Mononuclear cell (primary cell): ENCODE results near the gene GNAT1. TPM values are rescaled to one million over a fixed set of nuclear protein-coding genes. Genes with fewer than 3 reads are reported as not detected.

Experiments
- H3K27me3 ChIP-seq: 2 replicates; pipeline ENCODE4 v1.6.0; 2011; ENCODE audit warnings: low read length, control low read depth; ENCODE audit not compliant: insufficient read depth
- H3K4me1 ChIP-seq: 2 replicates; pipeline ENCODE4 v1.5.1; 2011; ENCODE audit warnings: mild to moderate bottlenecking, low read length, control low read depth; ENCODE audit not compliant: insufficient read depth
- H3K4me3 ChIP-seq: 2 replicates; pipeline ENCODE4 v1.5.1; 2011; ENCODE audit warnings: mild to moderate bottlenecking, low read length, moderate library complexity
- H3K9me3 ChIP-seq: 2 replicates; pipeline ENCODE4 v1.5.1; 2011; ENCODE audit warnings: low read depth, mild to moderate bottlenecking, control low read depth, low read length
- total RNA-seq: library from RNA; depleted of rRNA; stranded (reverse); fragments of >200 nt; gene quantifications from one replicate; pipeline ENCODE4 v1.2.3, GENCODE V29; 2012

The GNAT1 gene
- total RNA-seq, 1 donor = not detected

DNA sequence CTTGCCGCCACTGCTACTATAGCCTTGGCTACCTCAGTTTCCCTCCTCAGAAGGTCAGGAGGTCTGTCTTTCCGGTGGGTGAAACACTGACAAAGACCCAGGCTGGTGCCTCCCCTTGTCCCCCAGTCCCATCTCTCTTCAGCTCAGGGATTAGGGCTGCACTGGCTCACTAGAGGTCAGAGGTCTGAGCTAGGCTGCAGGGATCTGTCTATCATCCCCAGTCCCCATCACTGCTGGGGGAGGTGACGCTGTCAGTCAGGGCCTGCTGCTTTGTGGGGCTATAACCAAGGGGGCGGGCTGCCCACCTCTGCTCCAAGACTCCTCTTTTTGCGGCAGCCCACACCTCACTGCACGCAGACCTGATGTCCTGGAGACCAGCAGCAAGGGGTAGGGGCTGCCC, 22.6 kb upstream of the GNAT1 start:
- H3K4me3 ChIP-seq = no peak overlapping the region
- H3K9me3 ChIP-seq = no peaks in the 10 kb centered on the region
- no peaks in the 10 kb centered on the region for H3K4me1 ChIP-seq
- H3K27me3 ChIP-seq = no peaks in the 10 kb centered on the region

DNA sequence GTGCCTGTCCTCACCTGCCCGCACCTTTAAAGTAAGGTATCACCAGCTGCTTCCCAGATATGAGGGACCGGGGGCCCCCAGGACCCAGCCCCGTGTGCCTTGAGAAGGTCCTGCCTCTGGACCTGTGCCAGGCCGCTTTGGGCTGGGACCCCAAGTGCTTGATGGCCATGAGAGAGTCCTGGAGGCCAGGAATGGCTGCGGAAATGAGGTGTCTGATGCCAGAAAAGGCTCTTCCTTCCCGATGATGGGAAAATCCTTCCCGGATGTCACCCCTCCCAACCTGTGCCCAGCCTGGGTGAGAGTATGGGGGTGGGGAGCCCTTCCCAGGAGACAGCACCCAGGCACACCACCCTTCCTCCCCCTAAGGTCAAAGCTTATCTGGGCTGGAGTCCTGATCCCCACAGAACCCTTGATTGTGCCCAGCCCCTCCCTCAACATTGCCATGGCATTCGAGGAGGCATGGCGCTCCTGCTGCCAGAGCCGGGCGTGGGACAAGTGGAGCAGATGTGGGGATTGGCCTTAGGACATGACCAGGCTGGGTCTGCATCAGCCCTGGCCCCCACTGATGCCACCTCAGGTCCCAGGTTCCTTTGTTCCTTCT, 22.1 kb upstream of the GNAT1 start:
- Histone ChIP-seq H3K27me3 (no peaks in the 10 kb centered on the region), H3K9me3 (no peaks in the 10 kb centered on the region), H3K4me1 (no peaks in the 10 kb centered on the region), H3K4me3 (no peak overlapping the region)

DNA sequence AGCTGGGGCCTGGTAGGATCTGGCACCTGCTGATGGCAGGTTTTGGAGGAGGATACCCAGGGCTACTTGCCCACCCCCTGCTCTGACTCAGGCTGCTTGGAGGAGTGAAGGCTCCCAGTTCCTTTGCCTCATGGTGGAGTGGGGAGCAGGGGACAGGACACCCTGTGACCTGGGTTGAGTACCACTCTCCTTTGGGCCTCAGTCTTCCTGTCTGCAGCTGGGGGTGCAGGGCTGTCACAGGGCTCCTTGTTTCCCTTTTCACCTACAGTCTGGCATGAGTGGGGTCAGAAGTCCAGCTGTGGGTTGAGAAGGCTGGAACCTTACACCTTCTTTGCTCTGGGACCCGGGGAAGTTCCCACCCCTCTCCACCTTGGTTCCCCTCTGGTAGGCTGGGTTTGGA, 21.6 kb upstream of the GNAT1 start:
- Histone ChIP-seq H3K4me1 (no peaks in the 10 kb centered on the region), H3K27me3 (no peaks in the 10 kb centered on the region), H3K4me3 (no peak overlapping the region), H3K9me3 (no peaks in the 10 kb centered on the region)

DNA sequence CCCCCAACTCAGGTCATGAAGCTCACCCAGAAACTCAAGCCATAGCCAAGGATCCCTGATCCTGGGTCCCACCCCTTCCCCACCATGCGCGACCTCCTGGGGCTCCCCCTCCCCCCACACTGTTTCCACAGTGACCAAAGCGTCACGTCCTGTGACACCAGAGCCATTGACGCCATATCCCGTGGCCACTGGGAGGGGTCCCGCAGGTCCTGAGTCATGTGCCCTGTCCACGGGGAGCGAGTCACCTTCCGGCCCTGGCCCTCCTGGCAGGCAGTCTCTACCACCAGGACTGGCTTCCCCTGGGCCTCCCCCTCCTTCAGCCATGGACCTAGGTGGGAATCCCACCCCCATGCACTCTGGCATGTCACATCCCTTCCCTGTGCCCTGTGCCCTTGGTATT, 20.7 kb upstream of the GNAT1 start:
- Histone ChIP-seq H3K9me3 (no peaks in the 10 kb centered on the region), H3K4me1 (no peaks in the 10 kb centered on the region), H3K4me3 (no peak overlapping the region), H3K27me3 (no peaks in the 10 kb centered on the region)

DNA sequence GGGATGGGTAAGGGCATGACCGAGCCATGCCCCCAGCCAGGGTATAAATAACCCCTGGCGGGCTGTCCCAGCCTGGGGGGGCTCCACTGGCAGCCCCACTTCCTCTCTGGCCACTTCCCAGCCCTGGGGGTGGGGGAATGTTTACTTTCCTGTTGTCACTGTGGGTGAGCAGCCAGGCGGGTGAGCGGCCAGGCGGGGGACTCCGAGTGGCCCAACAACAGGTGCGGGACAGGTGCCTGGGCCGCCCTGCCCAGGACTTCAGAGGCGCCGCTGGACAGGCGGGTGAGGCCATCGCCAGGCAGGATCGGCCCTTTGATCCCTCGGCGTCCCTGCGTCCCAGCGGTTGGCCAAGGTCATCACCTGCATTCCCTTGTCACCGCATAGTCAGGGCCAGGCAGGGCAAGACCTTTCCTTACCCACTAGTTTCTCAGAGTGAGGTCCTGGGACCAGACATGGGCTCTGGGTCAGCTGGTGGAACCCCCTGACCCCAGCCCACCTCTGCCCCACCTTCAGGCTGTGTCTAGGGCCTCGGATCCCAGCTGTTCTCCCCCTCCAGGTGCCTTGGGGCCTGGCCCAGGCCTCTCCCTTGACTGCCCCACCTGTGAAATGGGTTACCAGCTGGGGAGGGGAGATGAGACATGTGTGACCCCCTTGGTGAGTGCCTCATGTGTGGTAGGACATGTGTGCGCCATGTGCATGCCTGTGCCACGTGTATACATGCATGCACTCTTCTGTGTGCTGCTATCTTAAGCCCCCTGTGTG, 19.7 kb upstream of the GNAT1 start:
- H3K4me3 ChIP-seq = no peak overlapping the region
- H3K9me3 ChIP-seq = no peaks in the 10 kb centered on the region
- H3K4me1 ChIP-seq = no peaks in the 10 kb centered on the region
- H3K27me3 ChIP-seq = no peaks in the 10 kb centered on the region

DNA sequence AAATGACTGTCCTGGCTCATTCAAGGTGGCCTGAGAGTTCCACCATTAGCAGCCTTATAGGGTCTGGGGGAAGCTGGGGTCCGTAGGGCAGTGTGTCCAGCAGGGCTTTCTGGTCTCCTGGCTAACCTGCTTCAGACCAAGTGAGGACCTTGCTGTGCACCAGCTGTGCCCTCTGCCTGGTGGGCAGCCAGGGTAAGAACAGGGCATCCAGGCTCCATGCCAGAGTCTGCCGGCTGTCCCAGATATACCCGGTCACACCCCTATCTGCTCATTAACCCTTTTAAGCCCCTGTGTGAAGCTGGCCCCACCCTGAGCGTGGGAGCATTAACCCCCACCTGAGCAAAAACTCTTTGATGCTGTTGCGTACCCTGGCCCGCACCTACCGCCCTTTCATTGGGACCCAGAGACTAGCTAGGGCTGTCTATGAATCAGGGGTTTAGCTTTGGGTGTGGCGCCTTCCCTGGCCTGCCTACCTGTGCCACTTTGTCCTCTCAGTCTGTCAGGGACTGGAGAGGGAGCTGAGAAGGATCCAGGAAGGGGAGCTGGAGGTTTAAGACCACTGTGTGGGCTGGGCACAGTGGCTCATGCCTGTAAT, 18.7 kb upstream of the GNAT1 start:
- Histone ChIP-seq H3K4me3 (no peak overlapping the region), H3K4me1 (no peaks in the 10 kb centered on the region), H3K27me3 (no peaks in the 10 kb centered on the region), H3K9me3 (no peaks in the 10 kb centered on the region)

DNA sequence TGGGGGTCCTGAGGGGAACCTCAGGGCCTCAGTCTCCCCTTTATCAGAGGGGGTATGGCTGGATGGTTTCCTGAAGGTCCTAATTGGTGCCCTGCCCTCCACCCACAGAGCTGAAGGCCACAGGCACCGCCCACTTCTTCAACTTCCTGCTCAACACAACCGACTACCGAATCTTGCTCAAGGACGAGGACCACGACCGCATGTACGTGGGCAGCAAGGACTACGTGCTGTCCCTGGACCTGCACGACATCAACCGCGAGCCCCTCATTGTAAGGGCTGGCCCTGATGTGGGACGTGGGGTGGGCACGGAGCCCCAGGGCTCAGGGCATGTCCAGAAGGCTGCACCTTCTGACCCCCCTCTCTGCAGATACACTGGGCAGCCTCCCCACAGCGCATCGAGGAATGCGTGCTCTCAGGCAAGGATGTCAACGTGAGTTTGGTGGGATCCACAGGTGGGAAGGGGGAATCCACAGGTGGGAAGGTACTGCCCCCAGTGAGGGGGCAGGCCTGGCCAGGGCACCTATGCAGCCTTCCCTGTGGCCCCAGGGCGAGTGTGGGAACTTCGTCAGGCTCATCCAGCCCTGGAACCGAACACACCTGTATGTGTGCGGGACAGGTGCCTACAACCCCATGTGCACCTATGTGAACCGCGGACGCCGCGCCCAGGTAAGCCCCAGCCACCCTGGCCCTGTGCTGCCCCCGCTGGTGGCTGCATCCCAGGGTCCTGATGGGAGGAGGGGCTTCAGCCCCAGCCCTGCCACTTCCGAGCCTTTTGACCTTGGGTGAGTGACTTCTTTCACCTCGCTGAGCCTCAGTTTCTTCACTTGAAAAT, 17.5 kb upstream of the GNAT1 start:
- H3K9me3 ChIP-seq = no peaks in the 10 kb centered on the region
- H3K27me3 ChIP-seq = no peaks in the 10 kb centered on the region
- H3K4me1 ChIP-seq = no peaks in the 10 kb centered on the region
- no peak overlapping the region for H3K4me3 ChIP-seq

DNA sequence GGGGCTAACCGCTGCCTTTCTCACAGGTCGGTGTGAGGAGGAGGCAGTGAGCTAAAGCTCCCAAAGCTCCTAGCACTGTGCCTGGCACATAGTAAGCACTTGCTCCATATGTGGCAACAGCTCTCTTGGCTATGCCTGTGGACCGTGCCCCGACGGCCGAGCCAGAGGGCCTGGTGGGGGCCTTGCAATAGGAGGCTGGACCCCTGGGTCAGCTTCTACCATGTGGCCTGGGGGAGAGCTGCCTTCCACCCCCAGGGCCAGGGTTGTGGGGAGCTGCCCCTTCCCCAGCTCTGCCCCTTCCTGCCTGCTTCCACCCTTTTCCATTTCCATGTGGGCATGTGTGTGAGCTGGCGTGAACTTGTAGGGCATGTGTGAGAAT, 16.9 kb upstream of the GNAT1 start:
- H3K27me3 ChIP-seq = no peaks in the 10 kb centered on the region
- no peak overlapping the region for H3K4me3 ChIP-seq
- H3K9me3 ChIP-seq = no peaks in the 10 kb centered on the region
- H3K4me1 ChIP-seq = no peaks in the 10 kb centered on the region

DNA sequence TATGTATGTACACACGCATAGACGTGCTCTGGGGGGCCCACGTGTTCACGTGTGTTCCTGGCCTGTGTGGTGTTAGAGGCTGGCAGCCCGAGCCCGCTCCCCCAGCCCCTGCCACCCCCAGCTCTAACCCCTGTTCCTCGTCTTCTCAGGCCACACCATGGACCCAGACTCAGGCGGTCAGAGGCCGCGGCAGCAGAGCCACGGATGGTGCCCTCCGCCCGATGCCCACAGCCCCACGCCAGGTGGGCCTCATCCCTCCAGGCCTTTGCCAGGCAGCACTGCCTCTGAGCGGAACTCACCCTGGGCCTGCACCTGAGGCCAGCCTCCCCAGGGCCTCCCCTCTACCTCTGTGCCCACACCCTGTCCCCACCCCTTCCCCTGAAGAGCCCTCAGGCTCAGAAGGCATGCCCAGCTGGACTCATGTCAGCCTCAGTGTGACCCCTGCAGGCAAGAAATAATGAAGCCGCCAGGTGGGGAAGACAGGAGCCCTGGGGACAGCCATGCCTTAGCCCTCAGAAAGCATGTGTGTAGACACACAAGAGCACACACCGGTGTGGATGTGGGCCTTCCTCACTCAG, 16.4 kb upstream of the GNAT1 start:
- H3K27me3 ChIP-seq = no peaks in the 10 kb centered on the region

DNA sequence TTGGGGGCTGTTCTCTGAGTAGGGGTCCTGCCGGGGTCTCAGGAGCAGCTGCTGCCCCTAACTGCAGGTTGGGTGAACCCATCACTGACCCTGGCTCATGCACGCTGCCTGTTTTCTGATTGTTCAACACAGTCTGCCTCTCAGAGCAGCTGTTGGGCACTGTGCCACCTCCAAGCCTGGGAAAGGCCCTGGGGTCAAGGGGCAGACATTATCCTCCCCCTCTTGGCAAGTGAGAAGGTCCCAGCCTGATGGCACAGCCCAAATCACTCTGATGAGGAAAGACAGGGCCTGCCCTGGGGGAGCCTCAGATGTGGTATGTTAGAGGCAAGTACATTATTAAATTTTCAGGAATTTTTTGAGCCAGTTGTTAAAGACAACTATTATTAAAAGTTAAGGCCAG, 14.1 kb upstream of the GNAT1 start:
- Histone ChIP-seq H3K4me3 (no peak overlapping the region), H3K27me3 (no peaks in the 10 kb centered on the region), H3K9me3 (no peaks in the 10 kb centered on the region), H3K4me1 (no peaks in the 10 kb centered on the region)

More for the DNA sequence above, 16.4 kb upstream of the GNAT1 start:
- Histone ChIP-seq H3K4me3 (no peak overlapping the region), H3K9me3 (no peaks in the 10 kb centered on the region), H3K4me1 (no peaks in the 10 kb centered on the region)

DNA sequence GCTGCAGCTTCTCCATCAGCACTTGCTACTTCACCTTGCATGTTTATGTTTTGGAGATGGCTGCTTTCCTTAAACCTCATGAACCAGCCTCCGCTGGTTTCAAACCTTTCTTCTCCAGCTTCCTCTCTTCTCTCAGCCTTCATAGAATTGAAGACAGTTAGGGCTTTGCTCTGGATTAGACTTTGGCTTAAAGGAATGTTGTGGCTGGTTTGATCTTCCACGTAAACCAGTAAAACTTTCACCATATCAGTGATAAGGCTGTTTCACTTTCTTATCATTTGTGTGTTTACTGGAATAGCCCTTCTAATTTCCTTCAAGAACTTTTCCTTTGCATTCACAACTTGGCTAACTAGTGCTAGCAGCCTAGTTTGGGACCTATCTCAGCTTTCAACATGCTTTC, 11.7 kb upstream of the GNAT1 start:
- no peaks in the 10 kb centered on the region for H3K9me3 ChIP-seq
- H3K27me3 ChIP-seq = no peaks in the 10 kb centered on the region
- no peak overlapping the region for H3K4me3 ChIP-seq
- no peaks in the 10 kb centered on the region for H3K4me1 ChIP-seq

DNA sequence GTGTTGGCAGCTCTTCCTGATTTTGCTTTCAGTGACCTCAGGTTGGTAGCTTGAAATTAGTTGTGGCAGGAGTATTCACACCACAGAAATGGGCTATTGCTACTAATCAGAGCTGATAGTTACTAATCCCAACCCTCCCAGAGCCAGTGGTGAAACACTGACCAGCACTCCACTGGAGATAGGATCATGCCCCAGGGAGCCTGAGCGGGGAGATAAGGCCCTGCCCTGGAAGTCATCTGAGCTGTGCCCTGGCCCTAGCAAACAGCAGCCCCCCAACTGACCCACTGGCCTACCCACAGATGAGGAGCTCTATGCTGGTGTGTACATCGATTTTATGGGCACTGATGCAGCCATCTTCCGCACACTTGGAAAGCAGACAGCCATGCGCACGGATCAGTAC, 9.4 kb upstream of the GNAT1 start:
- Histone ChIP-seq H3K9me3 (no peaks in the 10 kb centered on the region), H3K4me1 (no peaks in the 10 kb centered on the region), H3K27me3 (no peaks in the 10 kb centered on the region), H3K4me3 (no peak overlapping the region)

DNA sequence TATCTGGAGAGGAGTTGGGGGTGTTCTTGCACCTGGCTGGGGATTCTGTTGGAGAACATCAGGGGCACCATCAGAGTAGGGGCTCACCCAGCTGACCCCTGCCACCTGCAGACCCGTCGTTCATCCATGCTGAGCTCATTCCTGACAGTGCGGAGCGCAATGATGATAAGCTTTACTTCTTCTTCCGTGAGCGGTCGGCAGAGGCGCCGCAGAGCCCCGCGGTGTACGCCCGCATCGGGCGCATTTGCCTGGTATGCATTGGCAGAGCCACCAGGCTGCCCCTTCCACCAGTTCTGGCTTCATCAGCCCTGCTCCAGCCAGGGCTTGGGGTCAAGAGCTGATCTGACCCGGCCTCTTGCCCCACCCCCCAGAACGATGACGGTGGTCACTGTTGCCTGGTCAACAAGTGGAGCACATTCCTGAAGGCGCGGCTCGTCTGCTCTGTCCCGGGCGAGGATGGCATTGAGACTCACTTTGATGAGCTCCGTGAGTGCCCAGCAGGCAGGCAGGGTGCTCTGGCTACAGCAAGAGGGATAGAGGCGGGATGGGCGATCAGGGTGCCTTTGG, 8.8 kb upstream of the GNAT1 start:
- H3K4me1 ChIP-seq = no peaks in the 10 kb centered on the region
- no peaks in the 10 kb centered on the region for H3K9me3 ChIP-seq
- no peak overlapping the region for H3K4me3 ChIP-seq
- H3K27me3 ChIP-seq = no peaks in the 10 kb centered on the region

DNA sequence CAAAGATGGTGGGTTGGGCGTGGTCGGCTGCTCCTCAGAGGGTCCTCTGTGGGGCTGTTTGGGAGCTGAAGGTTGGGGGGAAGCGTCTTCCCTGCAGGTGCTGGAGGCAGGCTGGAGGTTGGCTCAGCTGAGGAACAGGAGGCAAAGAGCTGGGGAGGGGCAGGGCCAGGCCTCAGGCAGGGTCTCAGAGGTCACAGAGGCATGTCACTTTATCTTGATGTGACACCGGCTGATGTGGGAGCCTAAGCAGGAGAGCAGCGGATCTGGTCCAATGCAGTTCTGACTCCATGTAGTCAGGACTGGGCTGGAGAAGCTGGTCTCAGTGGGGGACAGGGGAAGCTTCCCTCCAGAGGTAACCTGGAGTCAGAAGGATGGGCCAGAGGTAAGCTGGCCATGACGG, 7.7 kb upstream of the GNAT1 start:
- H3K27me3 ChIP-seq = no peaks in the 10 kb centered on the region
- no peak overlapping the region for H3K4me3 ChIP-seq
- H3K4me1 ChIP-seq = no peaks in the 10 kb centered on the region
- H3K9me3 ChIP-seq = no peaks in the 10 kb centered on the region
